HTERT RPE-1 (cell line): Measurements from ENCODE around the gene ALKBH4.
"Not testable (repeated sequence)": the region's sequence is repeated elsewhere in the genome, so short reads cannot be mapped to it uniquely, and the experiment has no call there.

ENCODE experiments used
- in situ Hi-C: fragments of 300-500 bp; cut with MboI; formaldehyde crosslinking; loops from 4 replicates; pipeline ENCODE4 v1.14.3; 2020; ENCODE audit warnings: low sequenced_read_pairs

The ALKBH4 gene

GRCh38 chr7:102478314-102479208 is 13.9 kb upstream of the ALKBH4 start, which contains the start of gene POLR2J:
POLR2J (minus strand) TSS chr7:102478922; CDS start chr7:102478860, 62 bp downstream.
- in situ Hi-C loops = not testable (repeated sequence)

GRCh38 chr7:102474736-102475435 is 10.2 kb upstream of the ALKBH4 start:
- in situ Hi-C loops = not testable (repeated sequence)

GRCh38 chr7:102474116-102474515 is 9.5 kb upstream of the ALKBH4 start:
- in situ Hi-C loops = not testable (repeated sequence)

GRCh38 chr7:102473271-102473991 is 8.8 kb upstream of the ALKBH4 start:
- in situ Hi-C loops = no loop called here

- in situ Hi-C loops = no loop called here
Measured at GRCh38 chr7:102472126-102473041, 7.7 kb upstream of the ALKBH4 start.

- in situ Hi-C loops = no loop called here
Measured at GRCh38 chr7:102471791-102472125, 7.1 kb upstream of the ALKBH4 start.

- in situ Hi-C loops = no loop called here
Measured at GRCh38 chr7:102469972-102470825, 5.5 kb upstream of the ALKBH4 start.

- in situ Hi-C loops = no loop called here
Measured at GRCh38 chr7:102469351-102469971, 4.8 kb upstream of the ALKBH4 start.

- in situ Hi-C loops = no loop called here
Measured at GRCh38 chr7:102468478-102469350, 4.1 kb upstream of the ALKBH4 start.

GRCh38 chr7:102467581-102468477 is 3.2 kb upstream of the ALKBH4 start:
- in situ Hi-C loops = no loop called here

GRCh38 chr7:102466097-102466496 is 1.4 kb upstream of the ALKBH4 start:
- in situ Hi-C loops = no loop called here

GRCh38 chr7:102463841-102464576 is 654 bp downstream of the ALKBH4 start:
- in situ Hi-C loops = no loop called here

- in situ Hi-C loops = no loop called here
Measured at GRCh38 chr7:102460467-102460866, 4.2 kb downstream of the ALKBH4 start.

- in situ Hi-C loops = no loop called here
Measured at GRCh38 chr7:102459221-102459844, 5.3 kb downstream of the ALKBH4 start.

GRCh38 chr7:102457352-102457924 is 7.2 kb downstream of the ALKBH4 start:
- in situ Hi-C loops = no loop called here

GRCh38 chr7:102456327-102456726 is 8.3 kb downstream of the ALKBH4 start:
- in situ Hi-C loops = no loop called here
